ENCODE measurements around the gene CNTNAP2.

CNTNAP2 gene

GRCh38 chr7:147937428-147937827 is 1820.8 kb downstream of the CNTNAP2 start:
- Mint-ChIP-seq H3K4me1 (ENCODE audit: low read depth in 2 of 2) (no peaks in the 10 kb centered on the region), H3K9me3 (peaks cover 5 to 15% of the 10 kb centered on the region in 2 donors), H3K36me3 (ENCODE audit: insufficient read depth) (no peaks in the 10 kb centered on the region), H3K27me3 (no peaks in the 10 kb centered on the region), H3K4me3 (no peak overlapping the region), H3K27ac (no peak overlapping the region)
- DNase-seq: no peak
- no peak for ATAC-seq (replicated peaks)

DNA sequence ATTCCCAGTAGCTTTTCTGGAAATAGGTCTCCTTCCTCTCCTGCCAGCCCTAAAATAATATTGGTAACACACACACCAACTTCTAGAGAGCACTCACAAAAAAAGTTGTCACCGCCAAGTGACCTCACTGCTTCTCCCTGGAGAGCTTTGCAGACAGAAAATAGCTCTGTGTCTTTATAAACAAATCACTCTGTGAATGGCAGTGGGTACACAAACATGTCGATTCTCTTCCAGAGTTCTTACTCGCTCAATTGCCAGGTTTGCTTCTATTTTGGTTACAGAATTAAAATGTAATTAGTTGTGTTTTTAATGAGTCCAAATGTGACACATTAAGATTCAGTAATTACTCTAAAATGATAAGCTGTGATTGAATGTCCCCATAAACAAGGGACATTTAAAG is 1824.8 kb downstream of the CNTNAP2 start:
- H3K27me3 Mint-ChIP-seq: no peaks in the 10 kb centered on the region
- ATAC-seq (replicated peaks): no peak
- peaks cover 4 to 6% of the 10 kb centered on the region in 2 donors for H3K9me3 Mint-ChIP-seq
- no peaks in the 10 kb centered on the region for H3K4me1 Mint-ChIP-seq (ENCODE audit: low read depth in 2 of 2)
- H3K27ac Mint-ChIP-seq: no peak overlapping the region
- no peak for DNase-seq
- H3K36me3 Mint-ChIP-seq (ENCODE audit: insufficient read depth): no peaks in the 10 kb centered on the region
- H3K4me3 Mint-ChIP-seq: no peak overlapping the region

DNA sequence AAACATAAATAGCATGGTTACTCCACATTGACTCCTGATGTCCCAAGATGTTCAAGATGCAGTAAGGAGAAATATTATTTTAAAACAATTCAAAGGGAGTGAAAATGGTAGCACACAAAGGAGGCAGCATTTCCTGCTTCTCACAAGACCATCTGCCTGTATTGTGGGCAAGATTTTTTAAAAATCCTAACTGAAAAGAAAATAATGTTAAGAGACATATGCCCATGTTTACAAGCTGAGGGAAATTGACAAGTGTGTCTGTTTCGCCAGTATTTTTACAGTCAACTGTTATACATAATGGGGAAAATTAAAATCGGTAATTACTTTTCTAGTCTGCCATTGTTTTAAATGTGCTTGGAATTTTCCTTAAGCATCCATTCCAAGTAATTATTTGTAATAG is 1827.7 kb downstream of the CNTNAP2 start:
- no peak overlapping the region for H3K4me3 Mint-ChIP-seq
- no peak for DNase-seq
- peaks cover 7 to 9% of the 10 kb centered on the region in 2 donors for H3K9me3 Mint-ChIP-seq
- no peaks in the 10 kb centered on the region for H3K4me1 Mint-ChIP-seq (ENCODE audit: low read depth in 2 of 2)
- no peak overlapping the region for H3K27ac Mint-ChIP-seq
- H3K36me3 Mint-ChIP-seq (ENCODE audit: insufficient read depth): no peaks in the 10 kb centered on the region
- H3K27me3 Mint-ChIP-seq: no peaks in the 10 kb centered on the region
- ATAC-seq (replicated peaks): no peak

GRCh38 chr7:147952918-147953317 is 1836.3 kb downstream of the CNTNAP2 start:
- no peak overlapping the region for H3K27ac Mint-ChIP-seq

GRCh38 chr7:147968046-147968610 is 1851.5 kb downstream of the CNTNAP2 start:
- H3K27me3 Mint-ChIP-seq: no peaks in the 10 kb centered on the region
- no peak overlapping the region for H3K27ac Mint-ChIP-seq
- DNase-seq: no peak
- H3K36me3 Mint-ChIP-seq (ENCODE audit: insufficient read depth): no peaks in the 10 kb centered on the region
- H3K4me3 Mint-ChIP-seq: no peak overlapping the region
- H3K9me3 Mint-ChIP-seq: peaks cover under 1 to 6% of the 10 kb centered on the region in 2 donors
- no peak for ATAC-seq (replicated peaks)
- no peaks in the 10 kb centered on the region for H3K4me1 Mint-ChIP-seq (ENCODE audit: low read depth in 2 of 2)

More at GRCh38 chr7:147952918-147953317, 1836.3 kb downstream of the CNTNAP2 start:
- DNase-seq (no peak), ATAC-seq (replicated peaks) (no peak)
- Mint-ChIP-seq H3K4me3 (no peak overlapping the region), H3K9me3 (peaks cover 8 to 16% of the 10 kb centered on the region in 2 donors), H3K36me3 (ENCODE audit: insufficient read depth) (no peaks in the 10 kb centered on the region), H3K4me1 (ENCODE audit: low read depth in 2 of 2) (no peaks in the 10 kb centered on the region), H3K27me3 (no peaks in the 10 kb centered on the region)

DNA sequence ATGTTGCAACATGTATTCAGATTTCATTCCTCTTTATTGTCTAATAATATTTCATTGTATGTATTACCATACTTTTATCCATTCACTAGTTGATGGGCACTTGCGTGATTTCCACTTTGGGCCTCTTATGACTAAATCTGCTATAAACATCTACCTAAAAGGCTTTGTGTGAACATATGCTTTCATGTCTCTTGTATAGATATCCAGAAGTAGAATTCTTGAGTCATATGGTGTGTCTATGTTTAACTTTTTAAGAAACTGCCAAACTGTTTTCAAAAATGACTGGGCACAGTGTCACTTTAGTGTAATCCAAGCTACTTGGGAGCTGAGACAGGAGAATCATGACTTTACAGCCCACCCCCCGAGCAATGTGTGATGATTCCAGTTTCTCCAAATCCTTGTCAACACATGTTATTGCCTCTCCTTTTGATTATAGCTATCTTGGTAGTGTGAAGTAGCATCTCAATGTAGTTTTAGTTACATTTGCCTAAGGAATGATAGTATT is 1855.1 kb downstream of the CNTNAP2 start:
- Mint-ChIP-seq H3K36me3 (ENCODE audit: insufficient read depth) (no peaks in the 10 kb centered on the region), H3K27me3 (no peaks in the 10 kb centered on the region), H3K4me1 (ENCODE audit: low read depth in 2 of 2) (no peaks in the 10 kb centered on the region), H3K4me3 (no peak overlapping the region), H3K27ac (no peak overlapping the region), H3K9me3 (peaks cover 2 to 6% of the 10 kb centered on the region in 2 donors)
- no peak for DNase-seq
- ATAC-seq (replicated peaks): no peak

GRCh38 chr7:147978201-147978600 is 1861.6 kb downstream of the CNTNAP2 start:
- no peak overlapping the region for H3K27ac Mint-ChIP-seq
- peaks cover 0 to 5% of the 10 kb centered on the region in 2 donors for H3K9me3 Mint-ChIP-seq
- no peak overlapping the region for H3K4me3 Mint-ChIP-seq
- no peak for ATAC-seq (replicated peaks)
- DNase-seq: no peak
- H3K36me3 Mint-ChIP-seq (ENCODE audit: insufficient read depth): no peaks in the 10 kb centered on the region
- H3K27me3 Mint-ChIP-seq: no peaks in the 10 kb centered on the region
- H3K4me1 Mint-ChIP-seq (ENCODE audit: low read depth in 2 of 2): no peaks in the 10 kb centered on the region

- H3K36me3 Mint-ChIP-seq (ENCODE audit: insufficient read depth): no peaks in the 10 kb centered on the region
- no peak overlapping the region for H3K4me3 Mint-ChIP-seq
- DNase-seq (no peak), ATAC-seq (replicated peaks) (no peak)
- peaks cover 0 to 4% of the 10 kb centered on the region in 2 donors for H3K9me3 Mint-ChIP-seq
- no peaks in the 10 kb centered on the region for H3K27me3 Mint-ChIP-seq
- no peaks in the 10 kb centered on the region for H3K4me1 Mint-ChIP-seq (ENCODE audit: low read depth in 2 of 2)
- H3K27ac Mint-ChIP-seq: no peak overlapping the region
Measured at GRCh38 chr7:147978651-147979050, 1862.0 kb downstream of the CNTNAP2 start.

- no peak for ATAC-seq (replicated peaks)
- no peak for DNase-seq
- H3K4me3 Mint-ChIP-seq: no peak overlapping the region
Measured at GRCh38 chr7:147980826-147981813, 1864.5 kb downstream of the CNTNAP2 start.

GRCh38 chr7:147982307-147982706 is 1865.7 kb downstream of the CNTNAP2 start:
- ATAC-seq (replicated peaks) (no peak), DNase-seq (no peak)
- Mint-ChIP-seq H3K36me3 (ENCODE audit: insufficient read depth) (no peaks in the 10 kb centered on the region), H3K27me3 (no peaks in the 10 kb centered on the region), H3K27ac (no peak overlapping the region), H3K9me3 (peaks cover 0 to 5% of the 10 kb centered on the region in 2 donors), H3K4me3 (no peak overlapping the region), H3K4me1 (ENCODE audit: low read depth in 2 of 2) (no peaks in the 10 kb centered on the region)

More at GRCh38 chr7:147980826-147981813, 1864.5 kb downstream of the CNTNAP2 start:
- H3K27ac Mint-ChIP-seq: no peak overlapping the region
- H3K4me1 Mint-ChIP-seq (ENCODE audit: low read depth in 2 of 2): no peaks in the 10 kb centered on the region
- no peaks in the 10 kb centered on the region for H3K27me3 Mint-ChIP-seq
- peaks cover 0 to 7% of the 10 kb centered on the region in 2 donors for H3K9me3 Mint-ChIP-seq
- no peaks in the 10 kb centered on the region for H3K36me3 Mint-ChIP-seq (ENCODE audit: insufficient read depth)

DNA sequence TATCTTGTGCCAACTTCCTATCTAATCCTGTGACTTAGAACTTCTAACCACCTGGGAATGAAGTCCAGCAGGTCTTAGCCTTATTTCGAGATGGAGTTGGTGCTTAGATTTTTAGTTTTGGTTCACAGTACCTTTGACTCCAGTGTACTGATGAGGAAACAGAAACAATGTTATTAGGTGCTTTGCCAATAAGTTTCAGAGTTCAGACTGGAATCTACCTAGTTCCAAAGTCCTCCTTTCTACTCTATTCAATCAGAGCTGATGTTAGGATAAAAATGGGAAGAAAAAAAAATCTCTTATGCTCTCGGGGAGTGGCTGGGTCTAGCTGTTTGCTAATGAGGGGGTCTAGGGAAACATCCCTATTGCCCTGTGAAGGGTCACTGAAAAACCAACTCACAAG is 1867.7 kb downstream of the CNTNAP2 start:
- H3K4me1 Mint-ChIP-seq (ENCODE audit: low read depth in 2 of 2): no peaks in the 10 kb centered on the region
- H3K27ac Mint-ChIP-seq: no peak overlapping the region
- no peaks in the 10 kb centered on the region for H3K27me3 Mint-ChIP-seq
- H3K4me3 Mint-ChIP-seq: no peak overlapping the region
- ATAC-seq (replicated peaks) (no peak), DNase-seq (no peak)
- peaks cover 0 to 3% of the 10 kb centered on the region in 2 donors for H3K9me3 Mint-ChIP-seq
- no peaks in the 10 kb centered on the region for H3K36me3 Mint-ChIP-seq (ENCODE audit: insufficient read depth)

DNA sequence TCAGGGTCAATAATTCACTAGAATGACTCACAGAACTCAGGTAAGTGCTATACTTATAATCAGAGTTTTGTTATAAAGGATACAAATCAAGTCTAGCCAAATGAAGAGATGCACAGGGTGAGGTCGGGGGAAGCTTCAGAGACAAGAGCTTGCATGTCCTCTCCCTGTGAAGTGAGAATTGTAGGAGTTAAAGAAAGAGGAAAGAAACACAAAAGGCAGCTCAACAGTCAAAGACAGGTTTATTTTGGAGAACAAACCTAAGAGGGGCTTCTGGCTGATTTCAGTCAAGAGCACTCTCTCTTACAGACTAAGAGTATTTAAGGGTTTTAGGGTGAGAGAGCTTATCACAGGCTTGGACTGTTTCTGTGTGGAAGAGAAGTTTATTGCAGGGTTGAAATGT is 1873.5 kb downstream of the CNTNAP2 start:
- H3K9me3 Mint-ChIP-seq: peaks cover 6 to 13% of the 10 kb centered on the region in 2 donors
- H3K36me3 Mint-ChIP-seq (ENCODE audit: insufficient read depth): no peaks in the 10 kb centered on the region
- no peaks in the 10 kb centered on the region for H3K4me1 Mint-ChIP-seq (ENCODE audit: low read depth in 2 of 2)
- H3K27ac Mint-ChIP-seq: no peak overlapping the region
- ATAC-seq (replicated peaks): no peak
- no peaks in the 10 kb centered on the region for H3K27me3 Mint-ChIP-seq
- no peak overlapping the region for H3K4me3 Mint-ChIP-seq
- no peak for DNase-seq

DNA sequence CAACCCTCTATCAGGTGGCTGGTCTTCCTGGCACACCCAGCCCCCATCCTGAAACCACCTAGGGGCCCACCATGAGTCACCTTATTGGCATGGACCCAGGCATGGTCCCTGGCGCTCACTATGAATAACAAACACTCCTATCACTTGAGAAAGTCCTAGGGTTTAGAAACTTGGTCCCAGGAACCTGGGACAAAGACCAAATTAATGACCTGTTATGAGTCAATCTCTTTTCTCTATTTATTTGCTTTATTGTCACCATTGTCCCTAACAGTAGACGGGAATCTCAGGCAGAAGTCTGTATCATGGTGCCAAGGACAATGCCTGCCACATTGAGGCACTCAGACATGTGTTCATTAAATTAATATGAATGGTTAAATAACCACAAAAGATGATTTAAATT is 1874.3 kb downstream of the CNTNAP2 start:
- Mint-ChIP-seq H3K9me3 (peaks cover 8 to 13% of the 10 kb centered on the region in 2 donors), H3K36me3 (ENCODE audit: insufficient read depth) (no peaks in the 10 kb centered on the region), H3K27me3 (no peaks in the 10 kb centered on the region), H3K27ac (no peak overlapping the region), H3K4me1 (ENCODE audit: low read depth in 2 of 2) (no peaks in the 10 kb centered on the region), H3K4me3 (no peak overlapping the region)
- no peak for DNase-seq
- no peak for ATAC-seq (replicated peaks)

- no peak for ATAC-seq (replicated peaks)
- no peak overlapping the region for H3K27ac Mint-ChIP-seq
- H3K36me3 Mint-ChIP-seq (ENCODE audit: insufficient read depth): no peaks in the 10 kb centered on the region
Measured at GRCh38 chr7:147992698-147993097, 1876.1 kb downstream of the CNTNAP2 start.

More at GRCh38 chr7:147992698-147993097, 1876.1 kb downstream of the CNTNAP2 start:
- no peak for DNase-seq
- no peak overlapping the region for H3K4me3 Mint-ChIP-seq
- peaks cover 6 to 13% of the 10 kb centered on the region in 2 donors for H3K9me3 Mint-ChIP-seq
- no peaks in the 10 kb centered on the region for H3K4me1 Mint-ChIP-seq (ENCODE audit: low read depth in 2 of 2)
- H3K27me3 Mint-ChIP-seq: no peaks in the 10 kb centered on the region

All from effector memory CD8-positive, alpha-beta T cell (primary cell).